ENCODE measurements around the gene CYP39A1.

Gene CYP39A1

DNA sequence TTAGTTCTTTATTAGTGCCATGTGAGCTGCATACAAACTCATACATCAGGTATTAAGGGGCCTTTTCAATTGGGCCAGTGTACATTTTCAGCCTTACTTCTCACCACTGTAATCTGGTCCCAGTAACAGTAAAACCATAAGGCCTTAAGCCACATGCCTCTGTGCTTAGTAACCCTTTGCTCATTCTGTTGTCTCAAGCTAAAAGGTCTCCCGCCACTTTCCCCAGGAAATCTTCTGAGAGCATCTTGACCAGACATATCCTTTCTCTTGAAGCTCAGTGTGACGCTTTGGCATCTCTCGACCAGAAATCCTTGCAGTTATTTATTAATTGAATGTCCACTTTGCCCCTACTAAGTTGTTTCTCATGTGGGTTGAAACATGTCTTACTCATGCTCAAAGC is 68.0 kb downstream of the CYP39A1 start:
- no peak for DNase-seq

DNA sequence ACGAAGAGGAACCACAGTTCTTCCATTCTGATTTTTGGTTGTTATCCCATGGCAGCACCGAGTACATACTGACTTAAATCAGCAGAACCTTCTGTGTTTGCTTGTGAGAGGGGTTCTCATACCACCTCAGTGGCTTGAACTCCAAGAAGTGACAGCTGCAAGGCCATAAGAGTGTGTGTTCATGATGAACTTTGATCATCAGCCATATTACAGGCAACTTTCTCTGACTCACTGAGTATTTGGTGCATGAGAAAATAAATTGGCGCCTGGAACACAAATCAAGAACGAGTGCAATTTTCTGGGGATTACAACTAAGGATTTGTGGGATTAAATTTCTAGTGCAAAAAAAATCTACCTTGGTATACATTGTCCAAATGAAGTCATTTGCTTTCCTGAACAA is 68.9 kb downstream of the CYP39A1 start:
- no peak for DNase-seq

DNA sequence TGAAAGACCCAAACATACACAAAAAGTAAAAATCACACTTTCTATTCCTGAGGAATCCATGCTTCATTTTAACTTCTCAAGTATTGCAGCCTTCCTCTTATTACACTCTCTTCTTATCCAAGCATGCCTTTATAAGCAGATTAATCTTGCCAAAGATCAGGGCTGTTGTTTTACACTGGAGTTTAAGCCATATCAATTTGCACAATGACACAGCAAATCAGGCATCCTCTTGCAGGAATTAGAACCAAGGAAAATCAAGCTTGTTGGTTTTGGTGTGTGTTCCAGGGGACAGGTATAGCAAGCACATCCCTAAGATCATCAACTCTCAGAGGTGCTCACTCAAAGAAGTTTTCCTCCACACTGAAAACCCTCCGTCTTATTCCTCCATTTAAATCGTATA is 69.5 kb downstream of the CYP39A1 start:
- DNase-seq: no peak

DNA sequence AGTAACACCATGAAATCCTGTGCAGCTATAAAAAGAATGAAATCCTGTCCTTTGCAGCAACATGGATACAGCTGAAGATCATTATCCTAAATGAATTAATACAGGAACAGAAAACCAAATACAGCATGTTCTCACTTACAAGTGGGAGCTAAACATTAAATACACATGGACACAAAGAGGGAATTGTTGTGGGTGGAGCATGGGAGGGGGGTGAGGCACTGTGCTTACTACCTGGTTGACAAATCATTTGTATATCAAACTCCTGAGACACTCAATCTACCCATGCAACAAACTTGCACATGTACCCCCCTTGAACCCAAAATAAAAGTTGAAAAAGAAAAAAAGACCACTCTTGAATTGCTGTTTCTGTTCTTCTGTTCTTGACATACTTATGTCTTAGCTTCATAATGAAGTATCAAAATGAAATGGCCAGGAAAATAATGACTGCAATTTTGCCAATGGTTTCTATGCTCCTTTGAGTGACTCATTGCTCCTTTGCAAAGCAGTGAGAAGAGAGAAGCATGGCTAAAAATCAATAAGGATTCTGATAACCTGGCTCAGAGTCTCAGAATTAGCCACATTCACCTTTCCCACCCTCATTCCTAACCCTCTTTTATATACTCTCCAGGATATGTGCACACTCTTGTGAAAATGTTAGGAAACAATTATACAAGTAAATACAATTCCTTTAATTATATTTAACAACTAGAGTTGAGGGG is 71.0 kb downstream of the CYP39A1 start:
- DNase-seq: no peak

DNA sequence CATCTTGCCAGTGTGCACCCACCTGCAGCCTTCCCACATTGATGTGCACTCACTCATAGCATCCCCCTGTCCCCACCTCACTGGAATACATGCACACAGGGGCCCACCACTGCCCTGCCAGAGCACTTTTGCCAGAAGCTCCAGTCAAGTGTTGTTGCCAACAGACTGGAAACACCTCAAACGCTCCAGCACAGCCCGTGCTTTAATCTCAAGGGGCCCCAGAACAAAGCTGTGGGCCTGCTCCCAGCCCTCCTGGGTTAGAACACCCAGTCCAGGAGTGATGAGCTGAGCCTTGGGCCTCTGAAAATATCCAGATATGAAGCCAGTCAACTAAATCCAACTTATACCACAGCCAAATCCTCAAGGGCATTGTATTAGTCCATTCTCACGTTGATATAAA is 77.1 kb downstream of the CYP39A1 start:
- DNase-seq: no peak

DNA sequence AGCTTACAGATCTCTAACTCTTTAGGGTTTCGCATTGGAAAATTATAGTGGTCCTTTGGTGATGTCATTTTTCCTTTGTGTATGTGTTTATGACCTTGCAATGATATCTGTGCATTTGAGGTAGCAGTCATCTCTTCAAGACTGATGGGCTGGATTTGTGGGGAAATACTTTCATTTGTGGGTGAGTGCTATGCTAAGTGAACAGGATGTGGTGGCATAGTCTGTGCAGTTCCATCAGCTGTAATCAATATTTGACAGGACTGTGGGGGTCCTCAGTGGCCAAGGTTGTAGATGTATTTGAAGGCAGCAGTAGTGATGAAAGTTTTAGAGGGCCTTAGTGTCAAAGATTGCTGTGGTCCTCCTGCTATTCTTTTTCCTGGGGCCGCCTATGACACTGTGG is 79.5 kb downstream of the CYP39A1 start:
- no peak for DNase-seq

DNA sequence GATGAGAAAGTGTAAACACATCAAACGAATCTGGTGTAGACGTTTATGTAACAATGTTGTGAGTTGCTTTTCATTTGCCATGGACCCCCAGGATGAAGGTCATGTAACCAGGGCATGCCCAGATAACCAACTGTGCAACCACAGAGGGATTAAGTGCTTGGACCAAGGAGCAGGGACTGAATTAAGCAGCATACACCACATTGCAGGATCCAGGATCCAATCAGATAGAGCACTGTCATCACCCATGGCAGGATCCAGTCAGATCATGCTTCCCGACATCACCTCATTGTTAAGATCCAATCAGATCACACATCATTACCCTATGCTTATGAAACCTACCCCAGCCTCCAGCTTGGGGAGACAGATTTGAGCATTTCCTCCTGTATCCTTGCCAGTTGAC is 87.1 kb downstream of the CYP39A1 start:
- no peak for DNase-seq

DNA sequence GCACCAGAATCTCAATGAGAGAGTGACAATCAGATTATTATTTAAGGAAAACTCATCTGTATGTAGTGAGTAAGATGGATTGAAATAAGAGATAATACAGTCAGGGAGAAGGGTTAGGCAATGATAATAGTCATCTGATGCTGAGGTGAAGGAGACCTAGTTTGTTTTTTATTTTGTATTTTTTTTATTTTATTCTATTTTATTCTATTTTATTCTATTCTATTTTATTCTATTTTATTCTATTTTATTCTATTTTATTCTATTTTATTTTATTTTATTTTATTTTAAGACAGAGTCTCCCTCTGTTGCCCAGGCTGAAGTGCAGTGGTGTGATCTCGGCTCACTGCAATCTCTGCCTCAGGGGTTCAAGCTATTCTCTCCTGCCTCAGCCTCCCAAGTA is 88.7 kb downstream of the CYP39A1 start:
- DNase-seq: no peak

DNA sequence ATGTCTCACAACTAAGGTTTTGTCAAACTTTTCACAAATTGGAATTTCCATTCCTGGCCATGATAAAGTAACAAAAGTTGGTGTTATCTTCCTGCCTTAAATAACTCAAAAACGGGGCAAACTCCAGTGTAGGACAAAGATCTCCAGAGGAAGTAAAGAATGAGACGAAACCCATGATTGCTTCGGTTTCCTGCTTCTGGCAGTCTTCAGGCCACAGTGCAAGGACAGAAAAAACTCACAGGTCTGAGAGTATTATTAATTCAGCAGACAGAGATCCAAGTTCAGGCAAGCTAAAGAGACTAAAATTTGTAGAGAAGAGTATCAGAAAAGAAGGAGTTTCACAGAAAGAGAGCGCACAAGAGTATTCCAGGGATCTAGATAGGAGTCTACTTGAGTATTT is 96.6 kb downstream of the CYP39A1 start:
- no peak for DNase-seq

DNA sequence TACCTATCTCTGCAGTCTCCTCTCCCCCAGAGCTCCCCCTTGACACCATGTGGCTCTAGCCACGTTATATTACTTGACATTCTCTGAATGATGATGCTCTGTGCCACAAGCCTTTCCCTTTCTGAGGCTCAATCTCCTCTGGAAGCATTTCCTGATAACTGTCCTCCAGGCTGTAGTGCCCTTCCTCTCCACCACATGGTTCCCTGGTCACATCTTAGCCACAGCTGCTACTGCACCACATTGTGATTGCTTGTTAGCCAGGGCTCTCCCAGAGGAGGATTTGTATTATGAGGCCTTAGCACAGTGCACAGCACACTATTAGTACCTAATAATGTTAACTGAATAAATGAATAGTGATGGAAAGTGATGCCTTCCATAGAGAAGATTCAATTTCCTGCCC is 97.5 kb downstream of the CYP39A1 start:
- no peak for DNase-seq

DNA sequence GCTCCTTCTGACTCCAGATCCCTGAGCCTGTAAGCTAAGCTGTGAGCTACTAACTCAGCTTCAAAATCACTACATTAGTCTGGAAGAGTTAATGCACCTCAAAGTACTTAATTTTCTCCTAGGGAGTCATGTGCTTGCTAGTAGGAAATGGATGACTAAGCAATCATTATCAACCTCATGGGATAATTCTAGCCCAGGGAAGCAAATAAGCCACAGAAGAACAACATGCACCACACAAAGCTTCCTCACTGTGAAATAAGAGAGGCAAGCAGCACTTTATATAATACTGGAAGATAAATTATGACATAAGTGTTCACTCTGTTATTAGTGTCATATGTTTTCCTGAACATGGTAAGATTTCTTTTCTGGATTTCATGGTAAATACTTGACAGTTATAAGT is 103.5 kb downstream of the CYP39A1 start:
- no peak for DNase-seq

DNA sequence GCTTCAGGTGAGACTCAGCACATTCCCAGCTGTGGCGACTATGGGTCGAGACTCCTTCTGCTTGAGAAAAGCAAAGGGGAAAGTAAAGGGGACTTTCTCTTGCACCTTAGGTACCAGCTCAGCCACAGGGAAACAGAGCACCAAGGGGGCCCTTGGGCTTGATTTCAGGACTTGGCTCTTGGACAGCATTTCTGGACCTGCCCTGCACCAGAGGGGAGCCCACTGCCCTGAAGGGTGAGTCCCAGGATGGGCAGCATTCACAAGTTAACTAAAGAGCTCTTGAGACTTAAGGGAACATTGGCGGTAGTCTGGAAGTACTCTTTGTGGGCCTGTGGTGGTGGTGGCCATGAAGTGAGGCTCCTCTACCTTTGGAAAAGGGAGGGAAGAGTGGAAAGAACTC is 111.1 kb downstream of the CYP39A1 start:
- no peak for DNase-seq

DNA sequence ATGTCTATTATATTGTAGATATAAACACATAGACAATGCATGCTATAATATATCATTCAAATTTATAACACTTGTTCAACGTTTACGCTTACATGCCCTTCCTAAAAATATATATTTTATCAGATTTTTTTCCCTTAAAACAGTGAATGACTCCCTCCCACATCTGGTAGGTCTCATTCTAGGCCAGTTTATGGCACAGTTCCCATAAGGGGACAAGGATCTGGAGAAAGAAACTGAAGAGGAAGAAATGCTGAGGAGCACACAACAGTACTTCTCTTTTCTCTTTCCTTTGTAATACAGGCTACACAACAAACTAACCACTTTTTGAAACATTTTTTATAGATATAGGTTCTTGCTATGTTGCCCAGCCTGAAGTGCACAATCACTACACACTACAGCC is 112.8 kb downstream of the CYP39A1 start:
- no peak for DNase-seq

DNA sequence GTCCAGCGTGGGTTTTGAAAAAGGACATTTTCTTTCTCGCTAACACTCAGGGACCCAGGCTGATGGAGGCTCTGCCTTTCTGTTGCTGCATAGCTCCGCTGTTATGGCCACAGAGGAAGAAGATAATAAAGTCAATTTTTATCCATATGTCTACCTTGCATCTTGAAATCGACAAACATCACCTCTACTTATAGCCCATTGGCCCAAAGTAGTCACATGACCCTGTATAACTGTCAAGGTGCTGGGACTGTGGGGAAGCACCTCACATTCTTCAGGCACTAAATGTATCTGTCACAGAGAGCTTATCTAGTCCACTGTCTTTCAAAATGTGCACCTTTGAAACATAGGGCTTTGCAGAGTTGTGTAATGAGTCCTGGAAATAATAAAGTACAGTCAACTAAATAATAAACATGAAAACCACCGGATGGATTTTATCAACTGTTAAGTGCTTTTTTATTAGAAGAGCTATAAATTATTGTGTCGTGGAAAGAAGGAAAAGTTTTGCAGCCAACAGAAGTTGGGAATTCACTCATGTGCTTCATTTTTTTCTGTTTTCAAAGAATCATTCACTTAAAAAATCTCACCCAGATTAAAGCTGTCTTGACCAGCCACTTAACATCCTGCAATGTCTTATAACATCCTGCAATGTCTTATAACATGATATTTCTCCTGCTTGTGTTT is 113.7 kb downstream of the CYP39A1 start:
- no peak for DNase-seq

DNA sequence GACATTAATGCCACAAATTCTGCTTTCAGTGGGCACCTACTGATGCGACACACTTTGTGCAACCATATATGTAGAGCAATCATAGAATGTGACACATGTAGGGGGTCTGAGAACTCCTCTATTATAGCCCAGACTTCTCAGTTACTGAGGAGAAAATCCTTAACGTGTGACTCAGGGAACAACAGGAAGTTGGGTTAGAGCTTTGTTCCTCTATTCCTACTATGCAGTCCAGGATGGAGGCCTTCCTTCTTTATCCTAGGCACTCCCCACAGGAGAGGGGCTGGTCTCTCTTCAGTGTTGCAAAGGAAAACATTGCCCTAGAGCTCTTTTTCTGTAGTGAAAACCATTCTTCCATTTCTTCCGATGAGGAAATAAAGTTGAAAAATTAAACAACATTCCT is 121.7 kb downstream of the CYP39A1 start:
- no peak for DNase-seq

DNA sequence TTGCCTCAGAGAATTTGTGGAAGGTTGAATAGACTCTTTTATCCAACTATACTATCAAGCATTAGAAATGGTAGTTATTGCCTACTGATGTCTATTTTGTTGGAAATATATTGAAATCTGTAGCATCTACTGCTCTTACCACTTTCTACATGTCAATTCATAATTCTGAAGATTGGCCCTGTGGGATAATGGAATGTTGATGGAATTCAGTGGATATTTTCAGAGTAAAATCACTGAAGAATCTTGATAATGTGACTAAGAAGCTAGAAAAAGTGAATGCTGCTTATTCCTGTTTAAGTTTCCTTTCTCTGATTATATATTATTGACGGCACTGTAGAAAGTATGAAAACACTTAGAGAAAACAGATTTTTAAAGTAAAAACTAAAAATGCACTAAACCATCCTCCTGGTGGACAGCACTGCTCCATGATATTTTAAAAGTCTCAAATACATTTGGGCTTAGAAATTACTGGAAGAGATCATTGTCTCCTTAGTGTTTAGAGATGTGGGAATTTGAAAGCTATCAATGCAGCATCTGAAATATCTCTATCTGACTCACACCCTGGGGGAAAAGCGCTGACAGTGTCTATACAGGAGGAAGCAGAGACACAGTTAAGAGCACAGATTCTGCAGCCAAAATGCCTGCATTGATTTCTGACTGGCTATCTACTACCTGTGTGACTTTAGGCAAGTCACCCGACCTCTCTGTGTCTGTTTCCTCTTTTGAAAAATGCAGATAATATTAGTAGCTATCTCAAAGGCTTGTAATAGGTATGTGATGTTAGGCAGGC is 123.5 kb downstream of the CYP39A1 start:
- DNase-seq: no peak

DNA sequence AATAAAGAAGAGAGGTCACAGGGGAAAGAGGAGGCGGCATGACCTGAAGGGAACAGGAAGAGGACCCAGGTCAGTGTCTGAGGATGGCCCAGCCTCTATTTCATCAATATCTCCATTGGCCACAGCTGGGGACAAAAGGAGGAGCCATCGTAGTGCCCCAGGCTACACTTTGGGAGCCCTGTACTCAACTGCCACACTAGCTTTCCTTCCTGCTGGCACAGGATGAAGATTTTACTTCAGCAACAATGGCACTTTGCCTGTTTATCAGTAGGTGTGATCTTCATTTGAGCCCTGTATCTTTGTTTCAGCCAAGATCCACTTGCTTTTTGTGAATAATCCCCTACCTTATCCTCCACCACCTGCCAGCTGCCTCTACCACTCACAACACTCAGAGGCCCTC is 126.0 kb downstream of the CYP39A1 start:
- no peak for DNase-seq

DNA sequence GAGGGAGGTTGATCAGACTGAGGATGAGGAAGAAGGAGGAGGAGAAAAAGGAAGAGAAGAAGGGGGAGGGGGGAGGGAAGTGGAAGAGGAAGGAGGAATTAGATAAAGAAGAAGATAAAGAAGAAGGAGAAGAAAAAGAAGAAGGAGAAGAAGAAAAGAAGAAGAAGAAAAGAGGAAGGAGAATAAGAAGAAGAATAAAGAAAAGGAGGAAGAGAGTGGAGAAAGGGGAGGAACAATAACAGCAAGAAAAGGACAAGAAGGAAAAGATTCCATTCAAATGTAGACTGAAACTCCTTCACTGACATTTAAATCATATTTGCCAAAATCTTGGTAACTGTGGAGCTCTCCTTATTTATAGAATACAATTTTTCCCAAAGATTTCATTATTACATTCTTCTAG is 127.0 kb downstream of the CYP39A1 start:
- DNase-seq: no peak

DNA sequence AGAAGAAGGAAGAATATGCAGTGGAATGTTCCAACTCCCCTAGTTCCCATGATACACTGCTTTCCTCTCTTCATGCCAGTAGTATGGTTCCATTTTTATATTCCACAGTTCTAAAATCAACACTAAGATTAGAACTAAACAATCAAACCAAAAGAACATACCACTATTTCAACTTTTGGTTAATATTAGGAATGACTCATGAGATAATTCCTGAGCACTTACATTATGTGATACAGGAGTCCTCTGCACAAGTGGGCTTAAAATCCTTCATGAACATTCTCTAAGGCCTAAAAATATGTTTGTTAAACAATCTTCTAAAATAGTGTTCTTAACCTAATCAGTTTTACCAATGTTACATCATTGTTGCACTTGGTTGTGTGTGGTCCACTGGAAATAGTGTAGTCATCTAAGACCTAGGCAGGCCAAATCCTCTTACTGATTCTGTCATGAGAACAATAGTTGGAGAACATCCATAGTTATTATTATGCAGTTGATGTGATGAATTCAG is 131.1 kb downstream of the CYP39A1 start:
- no peak for DNase-seq

DNA sequence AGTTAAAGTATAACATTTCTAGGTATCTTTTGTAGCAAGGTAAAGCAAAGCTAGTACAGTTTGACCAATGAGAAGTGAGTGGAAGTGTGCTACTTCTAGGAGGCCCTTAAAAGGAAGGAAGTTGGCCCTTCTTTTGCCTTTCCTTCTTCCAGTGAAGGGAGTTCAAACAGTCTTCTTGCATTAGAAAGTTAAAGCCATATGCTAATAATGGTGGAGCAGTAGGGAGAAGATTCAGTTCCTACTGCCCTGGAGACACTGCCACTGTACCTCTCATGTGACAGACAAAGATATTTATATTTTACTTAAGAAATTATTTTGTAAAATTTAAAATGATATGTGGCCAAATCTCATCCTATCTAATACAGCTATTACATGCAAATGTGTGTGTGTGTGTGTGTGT is 135.4 kb downstream of the CYP39A1 start:
- DNase-seq: no peak

DNA sequence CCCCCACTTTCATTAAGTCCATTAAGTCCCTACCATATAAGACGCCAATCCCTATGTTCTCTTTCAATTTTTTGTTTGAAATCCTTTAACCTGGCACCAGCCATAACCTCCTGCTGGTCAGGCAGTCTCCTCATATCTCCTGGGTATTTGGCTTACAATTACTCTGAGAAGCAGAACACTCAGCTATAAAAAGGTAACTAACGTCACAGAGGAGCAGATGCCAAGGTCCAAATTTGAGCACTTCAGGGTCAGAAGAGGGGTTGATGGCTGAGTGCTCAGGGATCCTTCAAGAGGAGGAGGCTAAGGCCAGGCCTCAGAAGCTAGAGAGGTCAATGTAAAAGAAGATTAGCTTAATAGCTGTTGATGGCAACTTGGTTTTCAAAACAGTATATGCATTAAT is 139.1 kb downstream of the CYP39A1 start:
- no peak for DNase-seq

DNA sequence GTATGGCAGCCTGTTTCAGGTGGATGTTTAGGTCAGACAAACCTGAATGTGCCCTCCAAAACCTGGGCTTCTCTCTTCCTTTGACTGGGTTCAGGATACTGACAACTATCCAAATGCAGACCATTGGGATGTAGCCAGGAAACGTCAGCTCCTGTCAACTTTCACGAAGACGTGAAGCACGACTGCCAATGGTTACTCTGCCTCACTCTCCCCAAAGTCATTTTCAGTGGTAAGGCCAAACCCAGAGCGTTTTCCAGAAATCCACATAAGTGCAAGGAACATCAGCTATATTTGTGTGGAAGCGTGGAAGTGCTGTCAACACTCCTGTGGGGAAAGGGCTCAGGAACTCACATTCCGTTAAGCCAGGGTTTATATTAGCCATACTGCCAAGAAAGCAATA is 141.3 kb downstream of the CYP39A1 start:
- DNase-seq: no peak

DNA sequence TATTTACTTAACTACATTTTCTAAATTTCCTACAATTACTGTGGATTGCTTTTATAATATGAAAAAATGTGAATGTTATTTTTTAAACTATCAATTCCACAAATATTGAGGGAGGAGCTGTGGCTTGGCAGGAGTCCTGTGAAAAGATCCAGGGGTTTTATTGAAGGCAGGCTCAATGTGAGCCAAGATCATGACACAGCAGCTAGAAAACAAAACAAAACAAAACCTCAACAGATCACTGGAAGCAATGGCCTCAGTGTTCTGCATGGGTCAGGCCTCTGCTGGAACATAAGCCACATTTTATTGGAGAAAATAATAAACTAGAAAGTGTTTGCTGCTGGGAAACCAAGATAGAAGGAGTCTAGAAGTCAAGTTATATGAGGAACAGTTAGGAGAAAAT is 142.0 kb downstream of the CYP39A1 start:
- no peak for DNase-seq

DNA sequence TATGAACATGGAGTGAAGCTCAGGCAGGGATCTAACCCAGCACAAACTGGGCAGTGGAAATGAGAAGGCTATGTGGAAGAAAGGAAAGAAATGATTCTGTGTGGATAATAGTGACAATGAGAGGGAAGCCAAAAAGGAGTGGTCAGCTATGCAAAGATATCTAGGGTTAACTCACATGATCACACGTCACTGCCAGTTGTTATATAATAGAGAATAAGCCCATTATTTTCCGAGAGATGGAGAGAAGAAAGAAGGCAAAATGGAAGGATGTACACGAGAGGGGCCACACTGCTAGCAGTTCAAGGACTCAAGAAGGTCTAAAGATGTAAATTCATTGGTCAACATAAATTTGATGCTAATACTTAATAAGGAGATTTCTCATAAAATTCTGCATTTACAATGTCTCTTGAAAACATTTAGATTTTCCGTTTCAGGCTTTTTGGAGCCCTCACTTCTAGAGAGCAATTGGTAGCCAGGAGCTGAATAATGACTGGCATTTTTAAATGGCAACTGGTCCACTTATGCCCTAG is 142.6 kb downstream of the CYP39A1 start:
- DNase-seq: no peak
